Fibroblast of skin of scalp (primary cell): ENCODE measurements around the gene TXNL1.
"Not testable (repeated sequence)": the region's sequence is repeated elsewhere in the genome, so short reads cannot be mapped to it uniquely, and the experiment has no call there.

Source experiments
- DNase-seq: peaks from one replicate; pipeline ENCODE4 v3.0.0-alpha.2; 2013

TXNL1 gene

DNA sequence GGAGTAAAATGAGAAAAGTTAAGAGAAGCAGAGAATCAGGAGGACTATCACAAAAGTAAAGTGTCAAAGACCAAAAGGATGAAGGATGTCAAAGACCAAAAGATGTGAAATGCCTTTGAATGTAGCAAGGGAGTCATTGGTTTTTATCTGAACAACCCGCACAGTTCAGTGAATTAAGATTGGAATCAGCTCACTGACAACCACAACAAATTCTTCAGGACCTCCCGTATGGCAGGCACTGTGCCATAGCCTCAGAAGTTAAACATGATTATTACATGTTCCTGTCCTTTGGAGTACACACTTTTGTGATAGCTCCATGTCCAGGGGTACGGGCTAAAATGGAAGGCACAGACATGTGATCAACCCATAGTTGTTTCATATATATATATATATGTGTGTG lies 5.0 kb upstream of the TXNL1 start:
- no peak for DNase-seq

DNA sequence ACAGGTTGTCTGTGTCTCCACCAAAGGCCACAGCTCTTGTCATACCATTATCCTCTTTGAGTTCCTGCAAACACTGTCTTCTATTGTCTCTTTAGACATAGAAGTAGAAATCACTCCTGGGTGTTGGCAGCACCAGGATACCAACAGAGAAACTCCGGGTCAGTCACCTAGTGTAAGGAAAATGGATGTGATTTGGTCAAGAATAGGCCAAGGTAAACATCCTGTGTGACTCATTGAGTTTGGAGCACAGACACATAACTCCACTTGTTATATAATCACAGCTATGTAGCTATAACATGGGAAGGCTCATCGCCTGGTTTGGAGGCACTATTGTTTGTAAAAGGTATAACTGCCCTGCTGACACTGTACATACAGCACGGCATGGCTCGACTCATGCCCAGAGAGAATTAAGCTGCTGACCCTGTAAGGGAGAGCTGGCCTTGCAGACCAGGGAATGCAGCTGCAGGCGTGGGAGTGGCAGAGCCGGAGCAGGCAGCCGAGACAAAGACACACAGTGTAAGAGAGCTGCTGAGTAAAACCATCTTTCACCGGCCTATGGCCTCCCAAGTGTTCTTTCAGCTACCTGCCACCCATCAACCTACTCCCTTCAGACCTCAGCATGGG lies 3.4 kb upstream of the TXNL1 start:
- peak; percentile 10 for DNase-seq

DNA sequence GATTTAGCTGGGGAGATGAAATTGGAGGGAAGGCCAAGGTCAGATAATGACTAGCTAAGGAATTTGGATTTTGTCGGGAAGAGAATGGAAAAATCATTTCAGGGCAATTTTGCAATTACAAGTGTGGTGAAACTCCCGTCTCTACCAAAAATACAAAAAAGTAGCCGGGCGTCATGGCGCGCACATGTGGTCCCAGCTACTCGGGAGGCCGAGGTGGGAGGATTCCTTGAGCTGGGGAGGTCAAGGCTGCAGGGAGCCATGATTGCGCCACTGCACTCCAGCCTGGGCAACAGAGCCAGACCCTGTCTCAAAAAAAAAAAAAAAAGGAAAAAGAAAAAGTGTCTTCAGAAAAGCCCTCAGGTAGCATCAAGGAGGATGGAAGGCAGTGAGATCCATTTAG lies 1.2 kb upstream of the TXNL1 start:
- DNase-seq, result no peak

DNA sequence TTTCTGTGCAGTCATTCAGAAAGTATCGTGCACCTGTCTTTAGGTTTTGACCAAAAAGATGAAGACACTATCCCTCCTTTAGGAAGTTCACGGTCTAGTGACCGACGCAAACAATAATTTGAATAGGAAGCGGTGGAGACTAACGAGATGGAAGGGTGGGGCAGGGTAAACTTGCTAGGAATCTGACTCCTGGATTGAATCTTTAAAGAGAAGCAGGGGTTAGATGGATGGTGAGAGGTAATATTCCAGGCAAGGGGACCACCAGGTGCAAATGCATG lies 651 bp upstream of the TXNL1 start:
- DNase-seq, result no peak

DNA sequence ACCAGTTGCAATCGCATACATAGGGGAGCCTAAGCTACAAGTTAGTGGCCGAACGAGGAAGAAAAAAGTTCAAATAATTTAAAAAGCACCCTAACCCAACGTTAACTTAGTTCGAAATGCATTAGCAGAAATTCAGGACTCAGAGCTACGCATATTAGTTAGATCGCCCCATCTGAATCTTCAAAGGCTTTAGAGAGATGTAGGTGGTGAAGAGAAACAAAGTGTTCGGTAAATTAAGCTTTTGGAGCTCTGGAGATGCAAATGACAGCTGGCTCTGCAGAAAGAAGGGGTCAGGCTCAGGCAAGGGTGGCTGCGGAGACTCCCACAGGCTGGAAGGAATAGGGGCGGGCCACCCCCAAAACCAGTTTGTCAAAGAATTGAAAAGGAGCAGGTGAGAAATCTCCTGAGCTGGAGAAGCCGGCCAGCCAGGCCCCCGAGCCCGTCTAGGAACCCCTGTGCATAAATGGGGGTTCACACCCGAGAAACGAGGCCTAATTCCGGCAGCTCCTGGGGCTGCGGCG lies 621 bp downstream of the TXNL1 start:
- DNase-seq, result no peak

DNA sequence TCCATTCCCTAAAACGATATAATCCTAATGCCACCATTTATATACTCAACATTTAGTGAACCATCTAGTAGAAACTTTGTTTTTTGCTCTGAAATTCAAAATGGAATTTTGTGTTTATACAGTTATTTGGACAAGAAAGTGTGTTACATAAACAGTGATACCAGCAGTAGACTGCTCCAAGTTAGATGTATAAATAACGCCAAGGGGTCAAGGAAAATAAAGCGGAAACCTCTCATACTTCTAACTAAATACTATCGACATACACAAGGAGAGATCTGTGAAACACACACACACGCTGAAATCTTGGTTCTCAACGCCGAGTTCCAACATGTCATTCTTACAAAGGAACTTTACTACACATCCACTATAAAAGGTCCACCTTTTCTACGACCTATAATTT lies 1.2 kb downstream of the TXNL1 start:
- no peak for DNase-seq

DNA sequence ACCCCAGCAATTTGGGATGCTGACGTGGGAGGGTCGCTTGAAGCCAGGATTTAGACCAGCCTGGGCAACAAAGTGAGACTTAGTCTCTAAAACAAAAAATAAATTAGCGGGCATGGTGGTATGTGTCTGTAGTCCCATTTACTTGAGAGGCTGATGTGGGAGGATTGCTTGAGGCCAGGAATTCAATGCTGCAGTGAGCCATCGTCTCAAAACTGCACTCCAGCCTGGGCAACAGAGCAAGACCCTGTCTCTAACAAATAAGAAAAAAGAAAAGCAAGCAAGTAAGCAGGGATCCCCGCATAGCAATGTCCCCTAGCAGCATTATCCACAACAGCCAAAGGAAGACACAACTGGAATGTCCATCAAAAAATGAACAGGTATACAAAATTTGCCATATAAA lies 3.4 kb downstream of the TXNL1 start:
- DNase-seq, result no peak

DNA sequence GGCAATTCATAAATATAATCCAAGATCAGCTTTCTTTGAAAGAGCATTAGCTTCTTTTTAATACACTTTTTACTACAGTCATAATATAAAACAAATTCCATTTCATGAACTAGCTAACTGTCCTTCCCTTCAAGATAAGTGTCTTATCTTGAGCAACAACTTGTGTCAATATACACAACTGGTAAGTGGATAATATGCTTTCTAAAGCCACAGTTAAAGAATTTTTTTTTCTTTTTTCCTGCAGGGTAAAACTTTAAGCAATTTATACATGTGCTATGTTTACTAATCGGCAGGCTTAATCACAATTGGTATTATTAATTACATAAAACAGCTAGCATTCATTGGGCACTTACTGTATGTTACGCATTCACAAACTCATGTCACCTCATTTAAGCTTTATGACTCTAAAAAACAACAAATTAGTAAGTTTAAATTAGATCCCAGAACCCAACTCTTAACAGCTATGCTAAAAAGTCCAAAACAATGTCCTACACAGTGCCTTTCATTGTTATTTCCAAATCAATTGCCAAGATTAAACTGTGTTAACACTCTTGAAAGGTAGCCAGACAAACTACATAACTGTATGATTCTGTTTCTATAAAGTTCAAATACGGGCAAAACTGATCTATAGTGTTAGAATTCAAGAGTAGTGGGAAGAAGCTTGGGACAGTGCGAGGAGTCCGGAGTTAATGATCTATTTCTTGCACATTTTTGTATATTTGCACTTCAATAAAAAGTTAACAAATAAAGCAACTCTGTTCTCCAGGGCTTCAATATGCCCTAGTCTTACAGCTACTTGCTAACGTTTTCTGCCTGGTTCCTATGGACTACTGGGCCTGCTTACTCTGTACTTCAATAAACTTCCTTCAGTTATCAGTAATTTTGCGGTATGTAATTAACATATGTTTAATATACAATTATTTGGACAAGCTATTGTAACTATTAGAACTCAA lies 6.0 kb downstream of the TXNL1 start:
- DNase-seq, result no peak

DNA sequence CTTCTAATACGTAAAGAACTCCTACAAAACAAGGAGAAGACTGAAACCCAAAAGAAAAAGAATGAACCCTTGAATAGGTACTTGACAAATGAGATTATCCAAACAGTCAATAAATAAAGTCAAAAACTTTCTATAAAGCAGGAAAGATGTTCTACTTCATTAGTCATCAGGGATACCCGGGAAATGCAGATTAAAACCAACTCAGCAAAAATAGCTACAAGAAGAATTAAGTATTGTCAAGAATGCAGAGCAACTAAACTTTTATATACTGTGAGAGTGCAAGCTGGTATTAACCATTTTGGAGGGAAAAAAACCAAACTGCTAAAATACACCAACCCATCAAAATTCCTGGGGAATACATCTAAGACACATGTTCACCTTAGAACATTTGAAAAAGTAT lies 10.4 kb downstream of the TXNL1 start:
- no peak for DNase-seq

DNA sequence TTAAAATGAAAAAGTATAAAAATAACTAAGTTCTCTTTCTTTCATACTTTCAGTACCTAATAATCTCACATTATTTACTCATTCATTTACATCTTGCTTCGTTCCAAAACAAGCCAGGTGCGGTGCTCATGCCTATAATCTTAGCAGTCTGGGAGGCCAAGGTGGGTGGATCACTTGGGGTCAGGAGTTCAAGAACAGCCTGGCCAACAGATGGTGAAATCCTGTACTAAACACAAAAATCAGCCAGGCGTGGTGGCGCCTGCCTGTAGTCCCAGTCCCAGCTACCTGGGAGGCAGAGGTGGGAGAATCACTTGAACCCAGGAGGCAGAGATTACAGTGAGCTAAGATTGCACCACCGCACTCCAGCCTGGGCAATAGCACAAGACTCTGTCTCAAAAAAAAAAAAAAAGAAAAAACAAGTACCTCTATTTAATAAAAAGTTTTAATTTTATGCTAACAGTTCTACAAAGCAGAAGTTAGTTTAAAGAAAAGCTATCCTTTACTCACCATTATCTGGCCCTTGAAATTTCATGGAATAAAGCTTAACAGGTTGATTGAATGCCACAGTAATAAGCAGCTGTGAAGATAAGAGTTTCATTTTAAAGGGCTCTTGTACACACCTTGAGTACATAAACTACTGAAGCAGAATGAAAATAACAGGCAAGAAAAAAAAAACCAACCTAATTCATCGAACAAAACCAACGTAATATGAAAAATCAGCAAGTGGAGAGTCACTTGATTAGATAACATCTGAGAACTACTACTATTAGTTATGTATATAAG lies 22.5 kb downstream of the TXNL1 start:
- DNase-seq, result no peak

DNA sequence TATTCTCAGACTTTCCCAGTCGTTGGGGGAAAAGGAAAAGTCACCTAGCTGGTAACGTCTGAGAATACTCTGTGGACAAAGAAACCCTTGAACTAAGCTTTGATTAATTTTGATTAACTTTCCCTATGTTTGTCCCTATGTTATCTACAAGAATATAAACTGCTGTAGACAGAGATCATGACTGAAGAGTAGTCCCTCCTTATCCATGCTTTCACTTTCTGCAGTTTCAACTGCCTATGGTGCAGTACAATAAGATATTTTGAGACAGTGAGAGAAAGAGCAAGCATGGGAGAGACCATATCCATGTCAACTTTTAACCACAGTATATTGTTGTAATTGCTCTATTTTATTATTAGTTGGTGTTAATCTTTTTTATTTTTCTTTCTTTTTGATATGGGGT lies 31.8 kb downstream of the TXNL1 start:
- no peak for DNase-seq

DNA sequence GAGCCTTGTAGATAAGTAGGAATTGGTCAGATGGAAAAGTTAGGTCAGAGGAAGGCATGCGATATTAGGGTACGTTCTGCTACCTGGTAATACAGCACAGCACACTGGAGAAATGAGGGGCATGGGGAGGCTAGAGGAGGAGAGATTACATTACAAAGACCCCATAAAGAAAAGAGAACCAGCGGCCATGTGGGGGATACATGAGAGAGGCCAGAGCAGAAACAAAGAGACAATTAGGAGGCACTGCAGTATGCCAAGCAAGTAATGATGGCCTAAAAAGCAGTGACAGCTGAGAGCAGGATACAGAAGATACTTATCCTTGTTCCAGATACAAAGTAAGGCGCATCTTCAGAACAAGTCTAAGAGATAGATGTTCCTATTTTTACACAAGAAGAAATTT lies 40.0 kb downstream of the TXNL1 start:
- no peak for DNase-seq

DNA sequence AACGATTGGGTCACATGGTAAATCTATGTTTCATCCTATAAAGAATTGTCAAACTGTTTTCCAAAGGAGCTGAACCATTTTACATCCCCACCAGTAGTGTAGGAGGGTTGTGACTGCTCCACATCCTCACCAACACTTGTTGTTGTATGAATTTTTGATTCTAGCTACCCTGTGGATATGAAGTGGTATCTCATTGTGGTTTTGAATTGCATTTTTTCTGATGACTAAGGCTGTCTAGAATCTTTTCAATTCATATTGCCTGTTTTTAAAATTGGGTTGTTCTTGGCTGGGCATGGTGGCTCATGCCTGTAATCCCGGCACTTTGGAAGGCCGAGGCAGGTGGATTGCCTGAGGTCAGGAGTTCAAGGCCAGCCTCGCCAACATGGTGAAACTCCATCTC lies 44.5 kb downstream of the TXNL1 start:
- peak; percentile 42 for DNase-seq

DNA sequence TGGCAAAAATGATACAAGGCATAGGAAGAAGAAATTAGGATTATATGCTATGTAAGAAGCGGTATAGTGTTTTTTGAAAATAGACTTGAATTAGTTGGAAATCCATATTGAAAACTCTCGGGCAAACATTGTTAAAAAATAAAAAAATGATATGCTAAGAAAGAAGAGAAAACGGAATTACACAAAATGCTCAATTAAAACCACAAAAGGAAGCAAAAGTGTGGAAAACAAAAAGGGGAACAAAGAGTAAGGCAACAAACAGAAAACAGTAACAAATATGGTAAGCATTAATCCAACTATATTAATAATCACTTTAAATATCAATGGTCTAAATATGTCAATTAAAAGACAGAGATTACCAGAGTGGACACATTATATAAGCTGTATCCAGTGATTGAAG lies 58.4 kb downstream of the TXNL1 start:
- DNase-seq, result no peak

DNA sequence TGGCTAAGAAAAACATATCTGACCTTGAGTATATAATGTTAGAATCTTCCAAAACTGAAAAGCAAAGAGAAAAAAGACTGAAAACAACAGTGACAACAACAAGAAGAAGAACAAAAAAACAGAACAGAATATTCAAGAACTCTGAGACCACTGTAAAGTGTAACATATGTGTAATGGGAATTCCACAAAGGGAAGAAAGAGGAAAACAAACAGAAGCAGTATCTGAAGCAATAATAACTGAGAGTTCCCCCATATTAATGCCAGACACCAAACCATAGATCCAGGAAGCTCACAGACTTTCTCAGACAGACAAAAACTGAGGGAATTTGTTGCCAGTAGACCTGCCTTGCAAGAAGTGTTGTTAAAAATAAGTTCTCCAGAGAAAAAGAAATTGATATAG lies 58.9 kb downstream of the TXNL1 start:
- no peak for DNase-seq

DNA sequence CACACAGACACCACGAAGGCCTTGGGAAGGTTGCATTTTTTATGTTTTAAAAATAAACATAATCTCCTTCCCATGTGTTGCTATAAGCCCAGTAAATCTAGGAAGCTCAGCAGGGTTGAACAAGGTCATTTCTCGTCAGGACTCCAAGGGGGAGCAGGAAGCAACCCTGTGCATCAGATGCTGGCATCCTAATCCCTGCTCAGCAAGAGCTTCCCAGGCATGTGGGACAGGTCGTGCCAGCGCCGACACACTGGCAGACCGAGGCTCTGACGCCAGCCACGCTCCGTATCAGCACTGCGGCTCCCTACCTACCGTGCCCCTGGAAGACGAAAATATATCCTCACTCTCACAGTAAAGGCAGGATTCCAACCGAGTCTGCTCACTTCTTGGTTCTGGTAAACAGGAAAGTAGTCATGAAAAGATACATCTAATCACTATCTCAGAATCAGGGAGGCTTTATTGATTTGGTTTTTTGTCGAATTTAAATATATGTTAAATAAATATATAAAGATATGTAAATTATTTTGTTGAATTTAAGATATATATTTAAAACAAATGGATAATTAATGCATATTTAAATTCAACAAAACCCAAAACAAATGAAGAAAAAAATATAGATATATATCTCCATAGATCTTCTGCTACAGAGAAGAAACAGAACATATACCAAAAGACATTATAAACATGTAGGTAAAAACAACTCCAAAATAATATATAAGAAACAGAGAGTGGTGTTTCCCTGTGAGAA lies 61.4 kb downstream of the TXNL1 start:
- DNase-seq, result peak; percentile 27

DNA sequence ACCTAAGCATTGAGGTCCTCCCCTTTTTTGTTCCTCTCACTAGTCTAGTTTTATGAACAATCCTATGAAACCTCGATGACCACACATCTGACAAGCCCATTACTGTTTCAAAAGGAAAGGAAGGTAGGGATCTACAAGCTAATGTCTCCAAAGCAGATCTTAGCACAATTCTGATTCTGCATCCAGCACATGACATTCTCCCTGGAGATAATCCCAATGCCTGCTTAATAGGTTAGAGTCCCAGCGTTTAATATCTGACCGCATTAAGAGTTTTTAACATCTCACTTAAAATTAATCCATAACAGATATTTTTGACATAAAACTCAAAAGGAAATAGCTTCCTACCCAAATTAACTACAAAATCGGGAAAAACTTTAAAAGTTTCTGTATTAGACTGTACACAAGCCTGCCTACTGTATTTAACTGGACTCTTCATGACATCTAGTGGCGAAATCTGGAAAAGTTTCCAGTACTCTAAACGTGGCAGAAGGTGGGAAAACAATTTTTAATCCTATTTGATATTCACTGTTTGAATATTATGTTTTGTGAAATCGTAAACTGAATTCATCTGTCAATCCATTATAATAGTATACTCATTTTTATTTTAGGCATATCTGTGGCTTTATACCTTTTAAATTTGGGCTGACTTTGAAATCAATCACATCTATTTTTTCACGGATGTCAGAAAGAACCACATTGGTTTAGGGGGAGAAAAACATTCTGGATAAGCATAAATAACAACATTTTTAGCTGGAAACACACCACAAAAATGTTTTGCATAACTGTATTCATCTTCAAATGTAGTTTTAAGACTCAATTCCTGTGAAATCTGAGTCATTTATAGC lies 62.4 kb downstream of the TXNL1 start:
- DNase-seq, result peak; percentile 69

DNA sequence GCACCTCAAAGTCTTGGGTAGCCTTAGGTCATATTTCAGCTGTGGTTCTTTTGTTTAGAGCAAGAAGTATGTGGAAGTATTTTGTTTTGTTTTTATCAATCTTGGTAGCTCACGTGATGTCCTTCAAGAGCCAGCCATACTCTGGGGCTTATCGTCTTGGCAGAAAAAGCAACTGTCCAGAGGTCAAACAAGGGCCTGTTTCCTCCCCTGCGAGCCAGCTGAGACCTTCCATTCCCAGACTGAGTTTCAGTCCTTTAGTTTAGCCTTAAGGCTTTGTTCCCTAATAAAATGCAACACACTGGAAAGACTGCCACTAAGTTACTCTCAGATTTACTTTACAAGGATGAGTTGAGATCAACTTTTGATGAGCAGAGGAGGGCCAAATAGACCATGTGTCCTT lies 63.5 kb downstream of the TXNL1 start:
- no peak for DNase-seq

DNA sequence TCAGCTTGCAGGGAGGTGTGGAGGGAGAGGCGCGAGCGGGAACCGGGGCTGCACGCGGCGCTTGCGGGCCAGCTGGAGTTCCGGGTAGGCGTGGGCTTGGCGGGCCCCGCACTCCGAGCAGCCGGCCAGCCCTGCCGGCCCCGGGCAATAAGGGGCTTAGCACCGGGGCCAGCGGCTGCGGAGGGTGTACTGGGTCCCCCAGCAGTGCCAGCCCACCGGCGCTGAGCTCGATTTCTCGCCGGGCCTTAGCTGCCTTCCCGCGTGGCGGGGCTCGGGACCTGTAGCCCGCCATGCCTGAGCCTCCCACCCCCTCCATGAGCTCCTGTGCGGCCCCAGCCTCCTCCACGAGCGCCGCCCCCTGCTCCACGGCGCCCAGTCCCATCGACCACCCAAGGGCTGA lies 66.1 kb downstream of the TXNL1 start:
- not testable (repeated sequence) for DNase-seq

DNA sequence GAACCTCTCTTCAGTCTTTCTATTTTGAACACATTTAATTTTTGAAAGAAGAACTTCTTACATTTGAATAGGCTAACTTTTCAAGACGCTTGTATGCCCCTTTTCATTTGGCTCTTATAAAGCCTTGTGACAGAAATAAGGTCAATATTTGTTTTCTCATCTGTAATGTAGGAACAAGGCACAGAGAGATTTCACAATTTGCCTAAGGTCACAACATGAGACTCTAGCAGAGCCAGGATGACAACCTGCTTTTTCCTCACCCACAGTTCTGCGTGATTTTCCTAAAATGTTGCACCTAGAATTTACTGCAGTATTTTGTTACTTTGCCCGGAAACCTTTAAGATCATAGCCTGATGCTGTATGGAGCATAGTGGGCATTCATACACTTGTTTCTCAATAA lies 67.4 kb downstream of the TXNL1 start:
- DNase-seq, result no peak

DNA sequence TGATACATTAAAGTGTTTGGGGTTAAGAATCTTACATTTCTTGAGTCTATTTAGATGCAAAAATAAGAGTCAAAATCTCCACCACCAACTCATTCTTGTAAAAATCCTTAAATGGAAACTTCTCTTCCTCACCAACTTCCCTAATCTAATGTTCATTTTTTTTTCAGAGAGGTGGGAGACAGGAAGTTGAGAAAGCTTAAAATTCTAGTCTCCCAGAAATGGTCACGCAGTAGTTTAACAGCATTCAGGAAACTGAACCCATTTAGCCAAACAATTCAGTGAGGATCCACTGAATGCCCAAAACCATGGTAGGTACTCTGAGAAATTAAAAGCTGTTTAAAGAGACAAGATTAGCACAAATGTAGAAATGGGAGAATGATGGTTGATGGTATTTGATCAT lies 69.0 kb downstream of the TXNL1 start:
- DNase-seq, result no peak

DNA sequence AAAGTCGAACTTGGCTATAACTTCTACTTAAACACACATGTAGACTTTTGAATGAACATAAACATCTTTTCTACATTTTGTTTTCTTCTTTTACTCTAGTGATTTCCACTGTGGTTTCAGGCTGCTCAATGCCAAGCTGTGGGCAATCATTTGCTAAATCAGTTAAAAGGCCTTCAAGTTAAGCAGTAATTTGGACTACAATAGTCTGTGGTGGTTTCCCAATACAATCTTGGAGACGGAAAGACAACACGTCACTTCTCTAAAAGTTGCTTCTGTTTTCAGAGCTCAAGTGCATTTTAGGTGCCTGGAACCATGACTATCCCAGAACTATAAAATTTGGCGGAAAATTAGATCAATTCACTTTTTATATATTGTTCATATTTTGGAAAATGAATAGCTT lies 69.4 kb downstream of the TXNL1 start:
- DNase-seq, result no peak
